Keratinocyte (primary cell): ENCODE data around the gene RASD1. TPM values are rescaled to one million over a fixed set of nuclear protein-coding genes. Genes with fewer than 3 reads are reported as not detected.

Source experiments
- DNase-seq: peaks from one replicate; pipeline ENCODE4 v3.0.0-alpha.2; 2011; ENCODE audit warnings: low read depth, missing footprints, low spot score
- FAIRE-seq: peaks from 2 replicates; lab custom pipeline; 2011; peaks lifted over from hg19 to GRCh38; lab: Jason Lieb, UNC
- H2AFZ ChIP-seq: 2 replicates; pipeline ENCODE4 v1.6.0; 2012; ENCODE audit warnings: low read length, control low read depth, inconsistent platforms; ENCODE audit not compliant: control insufficient read depth
- H3K27ac ChIP-seq: 2 replicates; pipeline ENCODE4 v1.5.1; 2011; ENCODE audit warnings: low read length; ENCODE audit not compliant: control insufficient read depth, insufficient read depth
- H3K27me3 ChIP-seq: 3 replicates; pipeline ENCODE4 v1.6.0; 2011; ENCODE audit warnings: low read length; ENCODE audit not compliant: control insufficient read depth, insufficient read depth; ENCODE audit errors: extremely low read depth
- H3K36me3 ChIP-seq, 2 experiments: 2 replicates in 1 of 2; 3 replicates in 1 of 2; pipeline ENCODE4 v1.5.1; 2011; ENCODE audit warnings: low read length in 2 of 2, mild to moderate bottlenecking in 1 of 2; ENCODE audit not compliant: control insufficient read depth in 2 of 2, insufficient read depth in 2 of 2; ENCODE audit errors: extremely low read depth in 1 of 2
- H3K4me1 ChIP-seq: 3 replicates; pipeline ENCODE4 v1.5.1; 2011; ENCODE audit warnings: low read length; ENCODE audit not compliant: control insufficient read depth, insufficient read depth; ENCODE audit errors: extremely low read depth
- H3K4me2 ChIP-seq: 3 replicates; pipeline ENCODE4 v1.6.0; 2011; ENCODE audit warnings: low read depth, low read length; ENCODE audit not compliant: control insufficient read depth, insufficient read depth; ENCODE audit errors: extremely low read depth
- H3K4me3 ChIP-seq, 3 experiments: fragments of 200-600 bp in 1 of 3; sonication (generic) in 1 of 3; 2 replicates in 2 of 3; 3 replicates in 1 of 3; pipeline ENCODE4 v1.5.1; 2011 to 2016; ENCODE audit warnings: low read length in 3 of 3, mild to moderate bottlenecking in 3 of 3, control low read depth in 2 of 3, inconsistent platforms in 1 of 3, low read depth in 1 of 3, mixed read lengths in 1 of 3, mixed run types in 1 of 3, moderate library complexity in 1 of 3; ENCODE audit not compliant: control insufficient read depth in 2 of 3, insufficient read depth in 2 of 3; ENCODE audit errors: extremely low read depth in 1 of 3
- H3K79me2 ChIP-seq: 2 replicates; pipeline ENCODE4 v1.6.0; 2012; ENCODE audit warnings: low read length; ENCODE audit not compliant: control insufficient read depth, insufficient read depth
- H3K9ac ChIP-seq: 3 replicates; pipeline ENCODE4 v1.6.0; 2011; ENCODE audit warnings: low read length; ENCODE audit not compliant: control insufficient read depth, insufficient read depth; ENCODE audit errors: extremely low read depth
- H3K9me1 ChIP-seq: 3 replicates; pipeline ENCODE4 v1.6.0; 2011; ENCODE audit warnings: low read length; ENCODE audit not compliant: control insufficient read depth, insufficient read depth; ENCODE audit errors: extremely low read depth
- H3K9me3 ChIP-seq: 2 replicates; pipeline ENCODE4 v1.5.1; 2012; ENCODE audit warnings: low read depth, low read length; ENCODE audit not compliant: control insufficient read depth
- H4K20me1 ChIP-seq: 3 replicates; pipeline ENCODE4 v1.6.0; 2011; ENCODE audit warnings: low read length; ENCODE audit not compliant: control insufficient read depth, insufficient read depth; ENCODE audit errors: extremely low read depth
- CTCF ChIP-seq, 3 experiments: IDR thresholded peaks in 1 of 3; conservative IDR thresholded peaks in 1 of 3; optimal IDR thresholded peaks in 1 of 3; 2 replicates in 2 of 3; 3 replicates in 1 of 3; pipeline versions ENCODE3 to v1.5.1; 2011; ENCODE audit warnings: low read length in 3 of 3, mild to moderate bottlenecking in 3 of 3, moderate library complexity in 2 of 3, control low read depth in 1 of 3, inconsistent platforms in 1 of 3; ENCODE audit not compliant: insufficient read depth in 2 of 3; ENCODE audit errors: extremely low read depth in 1 of 3
- EZH2 ChIP-seq: IDR thresholded peaks from one replicate; pipeline ENCODE4 v1.6.1; 2012; ENCODE audit warnings: inconsistent platforms, mild to moderate bottlenecking, low read length, moderate library complexity
- dilution Hi-C: fragments of 300-500 bp; cut with MboI; formaldehyde crosslinking; loops from one replicate; pipeline ENCODE4 v1.7.0; 2020; ENCODE audit warnings: low sequenced_read_pairs; ENCODE audit not compliant: extremely low pct_ligation_motif_present
- polyA plus RNA-seq, 5 experiments: library from polyadenylated mRNA; depleted of rRNA in 3 of 5; stranded (reverse) in 3 of 5; stranded (forward) in 1 of 5; unstranded in 1 of 5; fragments of >200 nt; gene quantifications; 1 replicate in 1 of 5; 2 replicates in 3 of 5; 3 replicates in 1 of 5; pipeline versions ENCODE4 v1.2.1 to v1.2.3, GENCODE V29; 2011 to 2012; ENCODE audit warnings: missing spikeins in 2 of 5, low read depth in 1 of 5, low replicate concordance in 1 of 5

The RASD1 gene
- polyA plus RNA-seq, 1 donor (not counting 4 experiments of a cell fraction or from before 2014, with no cell fraction given), result 0.20 TPM

GRCh38 chr17:17540278-17540906 lies 44.2 kb upstream of the RASD1 start:
- H3K36me3 ChIP-seq, result no peaks in the 10 kb centered on the region
- H3K9me1 ChIP-seq, result no peaks in the 10 kb centered on the region
- H3K27me3 ChIP-seq, result no peaks in the 10 kb centered on the region
- no peak overlapping the region for H3K27ac ChIP-seq
- no peak overlapping the region for H3K4me3 ChIP-seq
- H3K4me2 ChIP-seq, result no peak overlapping the region
- H4K20me1 ChIP-seq, result peaks cover 4% of the 10 kb centered on the region
- FAIRE-seq, result no peak
- H3K4me1 ChIP-seq, result no peaks in the 10 kb centered on the region
- DNase-seq, result no peak
- no peak overlapping the region for H2AFZ ChIP-seq
- H3K9ac ChIP-seq, result no peak overlapping the region
- dilution Hi-C loops, result no loop called here
- no peaks in the 10 kb centered on the region for H3K79me2 ChIP-seq
- TF ChIP-seq CTCF (optimal IDR thresholded peaks at IDR 0.05 in 1 of 3, IDR thresholded peaks at IDR 0.05 in 1 of 3, conservative IDR thresholded peaks at IDR 0.05 in 1 of 3; ENCODE audit: extremely low read depth in 1 of 3, insufficient read depth in 2 of 3, low read length in 3 of 3) (no peak), EZH2 (no peak)
- no peaks in the 10 kb centered on the region for H3K9me3 ChIP-seq

GRCh38 chr17:17539591-17539990 lies 43.4 kb upstream of the RASD1 start:
- dilution Hi-C loops, result no loop called here
- H3K4me2 ChIP-seq, result no peak overlapping the region
- no peaks in the 10 kb centered on the region for H3K79me2 ChIP-seq
- TF ChIP-seq EZH2 (no peak), CTCF (optimal IDR thresholded peaks at IDR 0.05 in 1 of 3, IDR thresholded peaks at IDR 0.05 in 1 of 3, conservative IDR thresholded peaks at IDR 0.05 in 1 of 3; ENCODE audit: extremely low read depth in 1 of 3, insufficient read depth in 2 of 3, low read length in 3 of 3) (no peak)
- no peak overlapping the region for H2AFZ ChIP-seq
- H3K27ac ChIP-seq, result no peak overlapping the region
- H3K4me1 ChIP-seq, result no peaks in the 10 kb centered on the region
- no peak overlapping the region for H3K9ac ChIP-seq
- H3K27me3 ChIP-seq, result no peaks in the 10 kb centered on the region
- FAIRE-seq, result no peak
- H3K9me1 ChIP-seq, result no peaks in the 10 kb centered on the region
- no peak for DNase-seq
- peaks cover 4% of the 10 kb centered on the region for H4K20me1 ChIP-seq
- H3K4me3 ChIP-seq, result no peak overlapping the region
- no peaks in the 10 kb centered on the region for H3K9me3 ChIP-seq
- H3K36me3 ChIP-seq, result no peaks in the 10 kb centered on the region
